ENCODE data around the gene MS4A14.
A peak's percentile ranks its signal among the peaks of the same experiment; 100 is the strongest.
"Not testable (repeated sequence)": the region's sequence is repeated elsewhere in the genome, so short reads cannot be mapped to it uniquely, and the experiment has no call there.

MS4A14 gene

GRCh38 chr11:60363542-60364470 lies 32.5 kb upstream of the MS4A14 start:
- peak overlapping the region; percentile 23 for H3K4me3 ChIP-seq (ENCODE audit: low read depth, low read length)
- peak; percentile 56; the same call in 1 of the 2 replicates for TF ChIP-seq CTCF (IDR thresholded peaks at IDR 0.05; ENCODE audit: borderline replicate concordance, insufficient read depth, low read depth, low read length)

GRCh38 chr11:60366262-60366904 lies 29.9 kb upstream of the MS4A14 start:
- H3K4me3 ChIP-seq (ENCODE audit: low read depth, low read length) = not testable (repeated sequence)

- no peak for TF ChIP-seq CTCF (IDR thresholded peaks at IDR 0.05; ENCODE audit: borderline replicate concordance, insufficient read depth, low read depth, low read length)
- no peak overlapping the region for H3K4me3 ChIP-seq (ENCODE audit: low read depth, low read length)
Observed at GRCh38 chr11:60367009-60367408, 29.2 kb upstream of the MS4A14 start.

GRCh38 chr11:60367896-60368295 lies 28.4 kb upstream of the MS4A14 start:
- no peak for TF ChIP-seq CTCF (IDR thresholded peaks at IDR 0.05; ENCODE audit: borderline replicate concordance, insufficient read depth, low read depth, low read length)
- no peak overlapping the region for H3K4me3 ChIP-seq (ENCODE audit: low read depth, low read length)

GRCh38 chr11:60370252-60370810 lies 25.9 kb upstream of the MS4A14 start:
- no peak for TF ChIP-seq CTCF (IDR thresholded peaks at IDR 0.05; ENCODE audit: borderline replicate concordance, insufficient read depth, low read depth, low read length)
- no peak overlapping the region for H3K4me3 ChIP-seq (ENCODE audit: low read depth, low read length)

- H3K4me3 ChIP-seq (ENCODE audit: low read depth, low read length) = no peak overlapping the region
- TF ChIP-seq CTCF (IDR thresholded peaks at IDR 0.05; ENCODE audit: borderline replicate concordance, insufficient read depth, low read depth, low read length) = no peak
Observed at GRCh38 chr11:60370811-60371298, 25.4 kb upstream of the MS4A14 start.

DNA sequence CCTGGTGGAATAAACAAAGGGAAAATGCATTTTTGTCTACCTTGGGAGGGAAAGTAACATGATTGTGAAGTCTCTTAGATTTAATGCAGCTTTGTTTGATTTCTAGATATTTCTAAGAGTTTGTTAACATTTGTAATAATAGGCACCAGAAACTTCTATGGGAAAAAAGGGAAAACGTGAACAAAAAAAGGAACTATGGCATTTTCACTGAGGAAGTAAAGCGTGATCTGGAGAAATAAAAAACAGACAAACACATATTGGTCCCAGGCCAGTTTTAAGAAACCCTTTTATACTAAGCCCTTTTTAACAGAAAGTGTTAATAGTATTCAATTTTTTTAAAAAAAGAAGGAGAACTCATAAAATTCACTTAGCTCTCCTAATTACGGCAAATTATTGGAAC lies 24.9 kb upstream of the MS4A14 start:
- TF ChIP-seq CTCF (IDR thresholded peaks at IDR 0.05; ENCODE audit: borderline replicate concordance, insufficient read depth, low read depth, low read length) = no peak
- H3K4me3 ChIP-seq (ENCODE audit: low read depth, low read length) = no peak overlapping the region
